Neural cell (in vitro differentiated cells): Measurements from ENCODE around the gene CDC42BPB. TPM values are rescaled to one million over a fixed set of nuclear protein-coding genes. Genes with fewer than 3 reads are reported as not detected.

Experiments
- H2AFZ ChIP-seq: fragments of 200-600, 300-800 bp; sonication (generic), shearing (Covaris generic); 2 replicates; pipeline ENCODE4 v1.6.0; 2014; ENCODE audit warnings: low read depth, mild to moderate bottlenecking, antibody characterized with exemption, low read length, moderate library complexity
- H3F3A ChIP-seq: fragments of 200-600 bp; shearing (Covaris generic); 2 replicates; pipeline ENCODE4 v1.6.1; 2016; ENCODE audit warnings: mild to moderate bottlenecking, moderate library complexity, mixed read lengths, antibody characterized with exemption, low read length; ENCODE audit not compliant: insufficient read depth, poor library complexity, severe bottlenecking
- H3K27ac ChIP-seq: fragments of 200-600, 300-800 bp; sonication (generic), shearing (Covaris generic); 2 replicates; pipeline ENCODE4 v1.5.1; 2014; ENCODE audit warnings: mild to moderate bottlenecking, low read length, moderate library complexity
- H3K27me3 ChIP-seq: fragments of 300-800, 200-600 bp; sonication (generic), shearing (Covaris generic); 2 replicates; pipeline ENCODE4 v1.6.0; 2014; ENCODE audit warnings: mild to moderate bottlenecking, low read depth, low read length, moderate library complexity; ENCODE audit not compliant: insufficient read depth
- H3K36me3 ChIP-seq: fragments of 300-800, 200-600 bp; sonication (generic), shearing (Covaris generic); 2 replicates; pipeline ENCODE4 v1.5.1; 2014; ENCODE audit warnings: mild to moderate bottlenecking, antibody characterized with exemption, low read length, moderate library complexity; ENCODE audit not compliant: insufficient read depth
- H3K4me2 ChIP-seq: fragments of 300-800, 200-600 bp; sonication (generic), shearing (Covaris generic); 2 replicates; pipeline ENCODE4 v1.6.0; 2014; ENCODE audit warnings: mild to moderate bottlenecking, low read length
- H3K4me3 ChIP-seq: fragments of 300-800, 200-600 bp; sonication (generic), shearing (Covaris generic); 2 replicates; pipeline ENCODE4 v1.5.1; 2014; ENCODE audit warnings: mild to moderate bottlenecking, low read length, moderate library complexity
- H3K79me2 ChIP-seq: fragments of 200-600 bp; shearing (Covaris generic); replicated peaks from 2 replicates; pipeline ENCODE4 v1.6.0; 2014; ENCODE audit warnings: mild to moderate bottlenecking, low read length, moderate library complexity; ENCODE audit not compliant: insufficient read depth
- H3K9ac ChIP-seq: fragments of 300-800, 200-600 bp; sonication (generic), shearing (Covaris generic); 2 replicates; pipeline ENCODE4 v1.6.1; 2016; ENCODE audit warnings: mild to moderate bottlenecking, low read length, mixed read lengths
- H3K9me2 ChIP-seq: fragments of 200-600 bp; shearing (Covaris generic); 2 replicates; pipeline ENCODE4 v1.6.1; 2016; ENCODE audit warnings: mild to moderate bottlenecking, low read length, mixed read lengths; ENCODE audit not compliant: insufficient read depth
- H3K9me3 ChIP-seq: fragments of 200-600, 300-800 bp; sonication (generic), shearing (Covaris generic); 2 replicates; pipeline ENCODE4 v1.6.1; 2016; ENCODE audit warnings: mild to moderate bottlenecking, mixed run types, low read length, moderate library complexity, mixed read lengths
- H4K20me1 ChIP-seq: fragments of 200-600 bp; shearing (Covaris generic); 2 replicates; pipeline ENCODE4 v1.6.1; 2016; ENCODE audit warnings: mild to moderate bottlenecking, mixed run types; ENCODE audit not compliant: insufficient read depth
- CTCF ChIP-seq: fragments of 450-650 bp; IDR thresholded peaks from 2 replicates; pipeline ENCODE4 v1.5.1; 2014; ENCODE audit warnings: antibody characterized with exemption, mild to moderate bottlenecking, moderate library complexity; ENCODE audit not compliant: poor library complexity, severe bottlenecking
- EP300 ChIP-seq: fragments of 450-650 bp; conservative IDR thresholded peaks from 2 replicates; pipeline ENCODE4 v1.6.1; 2014; ENCODE audit warnings: antibody characterized with exemption, mild to moderate bottlenecking, moderate library complexity; ENCODE audit not compliant: poor library complexity, severe bottlenecking
- EZH2 ChIP-seq: fragments of 200-600, 300-800 bp; shearing (Covaris generic), sonication (generic); IDR thresholded peaks from 2 replicates; pipeline ENCODE4 v1.6.1; 2014; ENCODE audit warnings: antibody characterized with exemption, low read length, borderline replicate concordance, mild to moderate bottlenecking; ENCODE audit not compliant: insufficient read depth, poor library complexity, severe bottlenecking
- MXI1 ChIP-seq: fragments of 450-650 bp; conservative IDR thresholded peaks from 2 replicates; pipeline ENCODE4 v1.6.1; 2014; ENCODE audit warnings: antibody characterized with exemption, mild to moderate bottlenecking; ENCODE audit not compliant: poor library complexity, severe bottlenecking
- POLR2AphosphoS5 ChIP-seq: IDR thresholded peaks from 2 replicates; pipeline ENCODE4 v1.6.1; 2012
- RAD21 ChIP-seq: fragments of 450-650 bp; conservative IDR thresholded peaks from 2 replicates; pipeline ENCODE4 v1.6.1; 2014; ENCODE audit warnings: antibody characterized with exemption, mild to moderate bottlenecking, moderate library complexity
- REST ChIP-seq: IDR thresholded peaks from 2 replicates; pipeline ENCODE4 v1.6.1; 2012; ENCODE audit warnings: borderline replicate concordance
- SMC3 ChIP-seq: fragments of 450-650 bp; conservative IDR thresholded peaks from 2 replicates; pipeline ENCODE4 v1.6.1; 2014; ENCODE audit warnings: antibody characterized with exemption, mild to moderate bottlenecking, moderate library complexity; ENCODE audit not compliant: poor library complexity
- TAF1 ChIP-seq: IDR thresholded peaks from 2 replicates; pipeline ENCODE4 v1.6.1; 2012; ENCODE audit warnings: low read depth
- polyA plus RNA-seq: library from polyadenylated mRNA; depleted of rRNA; stranded (reverse); fragments of >200 nt; gene quantifications from 2 replicates; pipeline ENCODE4 v1.2.3, GENCODE V29; 2014

CDC42BPB gene
- polyA plus RNA-seq, 1 donor from 2014 or later: 43.8 TPM

- Histone ChIP-seq H2AFZ (no peak overlapping the region), H3K36me3 (no peaks in the 10 kb centered on the region), H3K9me2 (no peaks in the 10 kb centered on the region)
These were observed 157.8 kb downstream of the CDC42BPB start for GRCh38 chr14:102899516-102899900.

DNA sequence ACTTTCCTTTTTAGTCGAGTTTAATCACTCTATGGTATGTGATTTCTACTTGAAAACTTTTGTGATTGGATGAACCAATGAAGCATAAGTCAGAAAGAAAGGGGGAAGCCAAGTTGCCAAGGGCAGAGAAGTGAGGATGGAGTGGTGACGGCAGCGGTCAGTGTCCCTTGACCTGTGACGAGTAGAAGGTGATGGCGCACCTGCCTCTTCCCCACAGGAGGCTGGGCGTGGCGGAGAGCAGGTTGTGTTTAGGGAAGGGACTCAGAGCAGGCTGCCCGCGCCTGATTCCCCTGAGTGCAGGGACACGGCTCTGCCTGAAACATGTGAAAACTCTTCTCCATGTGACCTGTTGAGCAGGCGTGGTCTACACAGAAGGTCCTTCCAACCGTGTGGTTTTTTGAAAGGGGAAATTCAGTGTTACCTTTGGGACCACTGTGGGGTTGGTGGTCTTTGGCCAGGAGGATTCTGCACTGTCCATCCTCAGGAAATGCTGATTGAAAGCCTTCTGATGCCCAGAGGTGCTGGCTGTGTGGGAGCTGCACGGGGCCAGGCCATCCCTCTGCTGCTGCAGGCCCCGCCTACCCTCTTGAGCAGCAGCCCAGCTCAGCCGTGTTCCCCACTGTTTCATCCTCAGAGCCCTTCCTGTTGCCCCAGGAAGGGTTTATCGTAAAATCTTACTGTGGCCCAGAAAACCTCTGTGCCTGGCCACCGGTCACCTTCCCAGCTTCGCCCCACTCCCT, 158.4 kb downstream of the CDC42BPB start:
- Histone ChIP-seq H2AFZ (no peak overlapping the region), H4K20me1 (no peaks in the 10 kb centered on the region), H3K9ac (no peak overlapping the region), H3K4me3 (no peak overlapping the region), H3K9me2 (no peaks in the 10 kb centered on the region), H3K4me2 (no peak overlapping the region), H3K9me3 (no peaks in the 10 kb centered on the region), H3K79me2 (no peaks in the 10 kb centered on the region), H3F3A (no peaks in the 10 kb centered on the region), H3K36me3 (no peaks in the 10 kb centered on the region), H3K27ac (no peak overlapping the region), H3K27me3 (no peaks in the 10 kb centered on the region)
- TF ChIP-seq TAF1: no peak
- TF ChIP-seq RAD21: no peak
- no peak for TF ChIP-seq SMC3
- no peak for TF ChIP-seq MXI1
- no peak for TF ChIP-seq EZH2
- TF ChIP-seq POLR2AphosphoS5: no peak
- no peak for TF ChIP-seq REST

More at GRCh38 chr14:102899516-102899900, 157.8 kb downstream of the CDC42BPB start:
- Histone ChIP-seq H3K9me3 (no peaks in the 10 kb centered on the region), H3K79me2 (no peaks in the 10 kb centered on the region), H3K4me3 (no peak overlapping the region), H3K9ac (no peak overlapping the region), H3K27ac (no peak overlapping the region), H3K4me2 (no peak overlapping the region), H3F3A (no peaks in the 10 kb centered on the region), H4K20me1 (no peaks in the 10 kb centered on the region), H3K27me3 (no peaks in the 10 kb centered on the region)
- TF ChIP-seq EP300 (no peak), EZH2 (no peak), MXI1 (no peak), RAD21 (no peak), SMC3 (no peak), POLR2AphosphoS5 (no peak), REST (no peak), CTCF (no peak), TAF1 (no peak)
